ENCODE data around the gene FCHSD2. TPM values are rescaled to one million over a fixed set of nuclear protein-coding genes. Genes with fewer than 3 reads are reported as not detected.

FCHSD2 gene
- total and polyA plus RNA-seq, 8 donors, result 5.5 to 22.5 (median 10.4) TPM

DNA sequence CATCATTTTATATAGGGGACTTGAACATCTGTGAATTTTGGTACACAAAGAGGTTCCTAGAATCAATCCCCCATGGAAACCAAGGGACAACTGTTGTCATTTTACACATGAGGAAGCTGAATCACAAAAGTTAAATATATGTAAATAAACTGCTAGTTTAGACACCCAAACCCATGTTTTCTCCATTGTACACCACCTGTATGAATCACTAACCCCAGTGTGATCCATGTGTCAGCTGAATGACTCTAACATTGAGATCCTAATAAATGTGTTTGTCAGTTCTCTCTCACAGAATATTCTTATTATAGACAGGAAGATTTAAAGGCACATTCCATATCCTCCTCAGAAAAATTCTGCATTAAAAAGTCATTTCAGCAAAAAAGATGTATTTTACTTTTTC lies 244.6 kb downstream of the FCHSD2 start:
- intact Hi-C loops (cut with DNase I), result no loop called here
- Histone ChIP-seq H3K4me1 (no peaks in the 10 kb centered on the region), H3K27me3 (no peaks in the 10 kb centered on the region), H3K27ac (no peak overlapping the region), H3K36me3 (no peaks in the 10 kb centered on the region), H3K9me3 (no peaks in the 10 kb centered on the region), H3K4me3 (no peak overlapping the region)
- FAIRE-seq (no peak), ATAC-seq (no peak), DNase-seq (no peak)
- TF ChIP-seq, protein P1, sequence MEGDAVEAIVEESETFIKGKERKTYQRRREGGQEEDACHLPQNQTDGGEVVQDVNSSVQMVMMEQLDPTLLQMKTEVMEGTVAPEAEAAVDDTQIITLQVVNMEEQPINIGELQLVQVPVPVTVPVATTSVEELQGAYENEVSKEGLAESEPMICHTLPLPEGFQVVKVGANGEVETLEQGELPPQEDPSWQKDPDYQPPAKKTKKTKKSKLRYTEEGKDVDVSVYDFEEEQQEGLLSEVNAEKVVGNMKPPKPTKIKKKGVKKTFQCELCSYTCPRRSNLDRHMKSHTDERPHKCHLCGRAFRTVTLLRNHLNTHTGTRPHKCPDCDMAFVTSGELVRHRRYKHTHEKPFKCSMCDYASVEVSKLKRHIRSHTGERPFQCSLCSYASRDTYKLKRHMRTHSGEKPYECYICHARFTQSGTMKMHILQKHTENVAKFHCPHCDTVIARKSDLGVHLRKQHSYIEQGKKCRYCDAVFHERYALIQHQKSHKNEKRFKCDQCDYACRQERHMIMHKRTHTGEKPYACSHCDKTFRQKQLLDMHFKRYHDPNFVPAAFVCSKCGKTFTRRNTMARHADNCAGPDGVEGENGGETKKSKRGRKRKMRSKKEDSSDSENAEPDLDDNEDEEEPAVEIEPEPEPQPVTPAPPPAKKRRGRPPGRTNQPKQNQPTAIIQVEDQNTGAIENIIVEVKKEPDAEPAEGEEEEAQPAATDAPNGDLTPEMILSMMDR (IDR thresholded peaks at IDR 0.05), result no peak

DNA sequence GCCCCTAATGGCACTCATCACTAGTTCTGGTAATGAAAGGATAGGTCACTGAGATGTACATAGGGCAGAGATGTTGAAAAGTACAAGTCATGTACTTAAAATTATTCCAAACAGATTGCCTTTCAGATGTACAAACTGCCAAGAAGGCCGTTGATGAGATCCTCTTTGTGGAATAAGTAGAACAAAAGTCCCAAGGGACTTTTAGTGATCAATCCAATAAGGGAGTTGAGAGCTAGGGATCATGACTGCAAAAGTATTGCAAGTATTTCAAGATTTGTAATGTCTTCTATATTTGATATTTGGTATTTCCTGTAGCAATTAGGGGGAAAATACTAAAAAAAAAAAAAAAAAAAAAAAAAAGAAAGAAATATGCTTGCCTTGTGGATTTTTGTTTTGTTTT lies 245.7 kb downstream of the FCHSD2 start:
- ATAC-seq (no peak), DNase-seq (no peak), FAIRE-seq (no peak)
- Histone ChIP-seq H3K4me1 (no peaks in the 10 kb centered on the region), H3K36me3 (no peaks in the 10 kb centered on the region), H3K4me3 (no peak overlapping the region), H3K27ac (no peak overlapping the region), H3K27me3 (no peaks in the 10 kb centered on the region), H3K9me3 (no peaks in the 10 kb centered on the region)
- TF ChIP-seq, protein P1 (IDR thresholded peaks at IDR 0.05), result no peak
- intact Hi-C loops (cut with DNase I), result no loop called here
- 76 to 77% methylated on average over 1 of the region's 1 CpG for WGBS, 2 donors

DNA sequence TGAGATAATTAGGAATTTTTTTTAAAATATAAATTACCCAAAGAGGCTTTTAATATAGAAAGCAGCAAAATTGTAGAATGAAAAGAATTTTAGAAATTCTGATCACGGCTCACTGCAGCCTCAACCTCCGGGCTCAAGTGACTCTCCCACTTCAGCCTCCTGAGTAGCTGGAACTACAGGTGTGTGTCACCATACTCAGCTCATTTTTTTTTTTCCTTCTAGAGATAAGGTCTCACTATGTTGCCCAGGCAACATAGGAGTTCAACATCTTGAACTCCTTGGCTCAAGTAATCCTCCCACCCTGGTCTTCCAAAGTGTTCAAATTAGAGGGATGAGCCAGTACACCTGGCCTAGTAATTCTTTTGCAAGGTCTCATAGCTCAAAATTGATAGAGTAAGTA lies 251.2 kb downstream of the FCHSD2 start:
- H3K4me3 ChIP-seq, result no peak overlapping the region
- intact Hi-C loops (cut with DNase I), result no loop called here
- FAIRE-seq (no peak), DNase-seq (no peak), ATAC-seq (no peak)
- TF ChIP-seq, protein P1 (IDR thresholded peaks at IDR 0.05), result no peak
- H3K36me3 ChIP-seq, result peaks cover 0 to 9% (median 0%) of the 10 kb centered on the region in 3 donors
- H3K9me3 ChIP-seq, result no peaks in the 10 kb centered on the region
- WGBS, 2 donors, result 98 to 100% methylated on average over 2 of the region's 2 CpGs
- no peaks in the 10 kb centered on the region for H3K4me1 ChIP-seq
- H3K27me3 ChIP-seq, result no peaks in the 10 kb centered on the region
- no peak overlapping the region for H3K27ac ChIP-seq

GRCh38 chr11:72886619-72887018 lies 255.5 kb downstream of the FCHSD2 start:
- FAIRE-seq, result no peak
- no peak overlapping the region for H3K27ac ChIP-seq
- ATAC-seq, result no peak
- H3K9me3 ChIP-seq, result no peaks in the 10 kb centered on the region
- H3K4me1 ChIP-seq, result no peaks in the 10 kb centered on the region
- TF ChIP-seq, protein P1 (IDR thresholded peaks at IDR 0.05), result no peak
- H3K27me3 ChIP-seq, result no peaks in the 10 kb centered on the region
- peaks cover 0 to 12% (median 0%) of the 10 kb centered on the region in 3 donors for H3K36me3 ChIP-seq
- DNase-seq, result no peak
- intact Hi-C loops (cut with DNase I), result no loop called here
- H3K4me3 ChIP-seq, result no peak overlapping the region

DNA sequence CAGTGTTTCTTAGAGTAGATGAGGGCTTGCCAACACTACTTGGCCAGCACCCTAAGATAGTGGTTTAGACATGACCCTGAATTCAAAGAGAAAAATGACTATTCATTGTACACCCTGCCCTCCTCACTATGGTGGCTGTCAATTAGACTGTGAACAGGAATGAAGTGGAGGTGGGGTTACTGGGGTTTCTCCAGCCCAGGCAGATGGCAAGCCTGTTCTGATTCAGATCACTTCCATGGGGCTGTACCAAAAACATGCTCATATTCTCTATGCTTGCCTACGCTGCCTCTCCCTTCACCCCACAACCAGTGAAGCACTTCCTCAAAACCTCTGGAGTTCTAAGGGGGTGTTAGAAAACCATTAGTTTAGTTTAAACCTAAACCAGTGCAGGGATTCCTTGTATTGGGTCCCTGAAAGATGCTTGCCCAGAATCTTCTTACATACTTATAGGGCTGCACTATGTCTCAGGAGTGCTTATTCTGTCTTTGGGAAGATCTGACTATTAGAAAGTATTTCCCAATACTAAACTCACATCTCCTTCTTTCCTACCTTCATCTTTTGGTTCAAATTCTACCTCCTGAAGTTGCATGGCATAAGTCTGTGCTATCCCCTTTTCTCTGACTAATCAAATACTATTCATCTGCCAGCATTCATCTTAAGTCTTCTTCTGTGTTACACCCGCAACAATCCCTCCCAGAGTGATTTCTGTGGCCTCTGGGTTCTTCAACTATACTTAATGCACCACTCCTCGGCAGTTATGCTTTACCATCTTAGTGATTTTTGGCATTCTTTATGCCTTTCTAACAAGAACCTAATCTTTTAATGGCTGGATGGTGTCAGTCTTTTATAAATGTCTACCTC lies 256.1 kb downstream of the FCHSD2 start:
- intact Hi-C loops (cut with DNase I), result no loop called here
- DNase-seq (no peak), FAIRE-seq (no peak), ATAC-seq (no peak)
- no peaks in the 10 kb centered on the region for H3K27me3 ChIP-seq
- H3K4me1 ChIP-seq, result no peaks in the 10 kb centered on the region
- peaks cover 0 to 12% (median 0%) of the 10 kb centered on the region in 3 donors for H3K36me3 ChIP-seq
- H3K27ac ChIP-seq, result no peak overlapping the region
- TF ChIP-seq, protein P1 (IDR thresholded peaks at IDR 0.05), result no peak
- 96 to 97% methylated on average over 3 of the region's 3 CpGs for WGBS, 2 donors
- H3K4me3 ChIP-seq, result no peak overlapping the region
- no peaks in the 10 kb centered on the region for H3K9me3 ChIP-seq
